GM18870 (cell line): ENCODE data around the gene DUT.
"Not testable (repeated sequence)": the region's sequence is repeated elsewhere in the genome, so short reads cannot be mapped to it uniquely, and the experiment has no call there.

Source experiments
- ATAC-seq: cut with Tn5 transposase; IDR thresholded peaks from one replicate; pipeline ENCODE4 v1.9.1; 2021; ENCODE audit warnings: moderate library complexity; ENCODE audit not compliant: unreplicated experiment

The DUT gene

DNA sequence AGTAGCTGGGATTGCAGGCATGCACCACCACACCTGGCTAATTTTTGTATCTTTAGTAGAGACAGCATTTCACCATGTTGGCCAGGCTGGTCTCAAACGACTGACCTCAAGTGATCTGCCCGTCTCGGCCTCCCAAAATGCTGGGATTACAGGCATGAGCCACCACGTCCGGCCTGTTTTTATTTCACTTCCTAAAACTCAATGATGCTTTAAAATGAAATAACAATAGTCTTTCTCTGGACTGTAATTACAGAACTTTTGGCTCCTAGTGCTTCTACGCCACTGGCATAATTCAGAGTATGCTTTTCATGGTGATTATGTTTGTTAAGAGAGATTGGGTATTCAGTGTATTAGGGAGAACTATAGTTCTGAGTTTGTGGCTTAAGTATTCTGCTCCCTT lies 5.0 kb upstream of the DUT start:
- not testable (repeated sequence) for ATAC-seq

DNA sequence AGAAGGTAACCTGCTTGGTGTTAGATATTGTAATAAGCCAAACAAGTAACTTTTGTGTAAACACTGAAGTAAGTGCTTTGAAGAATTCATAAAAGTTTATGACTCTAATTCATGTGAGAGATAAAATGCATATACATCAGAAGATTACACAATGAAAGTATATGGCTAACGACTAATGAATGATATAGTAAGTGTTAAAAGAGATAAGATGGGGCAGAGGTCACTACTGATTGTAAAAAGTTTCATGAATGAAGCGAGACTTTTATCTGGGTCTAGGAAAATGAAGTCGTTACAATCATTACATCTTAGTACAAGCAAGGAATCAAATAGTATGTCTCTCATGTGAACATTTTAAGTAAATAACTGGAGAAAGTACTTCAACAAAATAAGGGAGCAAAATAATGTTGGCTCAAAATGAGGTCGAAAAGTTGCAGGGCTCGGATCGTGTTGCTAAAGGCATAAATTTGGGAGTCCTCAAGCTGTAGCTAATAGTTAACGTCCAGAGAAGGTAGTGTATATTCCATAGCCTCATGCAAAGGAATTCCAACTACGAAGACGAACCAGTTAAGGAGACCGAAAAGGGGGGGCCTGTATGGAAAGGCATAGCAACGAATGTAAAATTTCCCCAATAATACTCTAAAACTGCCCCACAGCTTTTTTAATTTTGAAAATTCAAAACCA lies 984 bp upstream of the DUT start:
- no peak for ATAC-seq

DNA sequence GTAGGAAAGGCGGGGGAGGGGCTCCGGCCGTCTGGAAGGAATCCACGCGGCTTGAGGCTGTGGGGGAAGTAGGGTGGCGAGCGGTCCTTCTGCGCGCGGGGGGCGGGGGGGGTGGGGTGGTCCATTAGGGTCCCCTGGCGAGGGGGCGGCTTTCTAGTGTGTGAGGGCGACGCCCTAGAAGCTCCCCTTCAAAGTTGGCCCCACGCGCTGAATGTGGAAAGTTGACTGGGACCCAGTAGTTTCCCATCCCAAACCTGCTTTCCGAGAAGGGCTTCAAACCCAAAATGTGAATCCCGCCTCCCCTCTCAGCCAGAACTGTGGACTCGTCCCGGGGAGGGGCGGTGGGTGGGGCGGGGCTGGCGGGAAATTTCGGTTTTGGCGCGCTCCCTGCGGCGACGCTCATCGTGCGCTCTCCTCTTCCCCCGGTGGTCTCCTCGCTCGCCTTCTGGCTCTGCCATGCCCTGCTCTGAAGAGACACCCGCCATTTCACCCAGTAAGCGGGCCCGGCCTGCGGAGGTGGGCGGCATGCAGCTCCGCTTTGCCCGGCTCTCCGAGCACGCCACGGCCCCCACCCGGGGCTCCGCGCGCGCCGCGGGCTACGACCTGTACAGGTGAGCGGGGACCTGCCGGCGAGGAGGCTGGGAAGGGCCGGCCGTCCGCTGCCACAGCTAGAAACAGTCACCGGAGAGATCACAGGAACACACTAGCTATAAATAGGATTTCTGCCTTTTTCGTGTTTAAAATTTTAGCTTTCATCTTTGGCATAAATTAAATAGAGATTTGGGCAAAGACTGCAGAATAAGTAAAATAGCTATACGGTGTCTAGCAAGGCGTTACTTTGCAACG lies 790 bp downstream of the DUT start:
- peak; percentile 22 for ATAC-seq

DNA sequence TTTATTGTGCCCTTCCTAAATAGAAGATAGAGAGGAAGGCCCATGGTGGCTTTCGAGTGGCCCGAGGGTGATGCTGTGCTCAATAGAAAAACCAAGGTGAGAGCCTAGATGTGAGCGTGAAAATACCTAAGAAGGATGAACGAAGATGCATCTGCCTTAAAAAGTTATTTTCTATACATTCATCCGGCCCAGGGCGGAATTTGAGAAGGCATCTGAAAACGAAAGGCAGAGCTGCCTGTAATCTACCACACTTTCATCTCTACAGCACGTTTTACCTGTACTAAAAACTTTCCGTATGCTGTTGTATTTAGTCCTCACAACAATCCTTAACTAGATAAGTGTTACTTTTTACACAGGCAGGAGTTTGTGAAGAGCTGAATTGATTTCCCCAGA lies 1.4 kb downstream of the DUT start:
- ATAC-seq = no peak

DNA sequence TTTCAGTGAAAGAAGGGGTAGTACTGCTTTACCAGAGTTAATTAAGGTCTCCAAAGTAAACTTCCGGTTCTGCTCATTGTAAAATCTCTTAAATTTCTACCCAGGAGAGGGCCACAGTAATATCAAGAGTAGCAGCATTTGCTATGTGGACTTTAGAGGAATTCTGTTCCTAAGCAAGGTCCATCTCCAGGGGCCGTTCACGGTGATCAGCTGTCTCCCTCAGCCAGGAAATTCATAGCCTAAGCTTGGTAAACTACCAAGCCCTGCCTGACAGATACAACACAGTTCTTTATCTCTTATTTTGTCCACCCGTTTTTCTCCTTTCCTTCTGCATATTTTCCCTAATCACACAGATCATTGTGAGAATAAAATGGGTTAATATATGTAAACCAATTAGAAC lies 2.3 kb downstream of the DUT start:
- no peak for ATAC-seq

DNA sequence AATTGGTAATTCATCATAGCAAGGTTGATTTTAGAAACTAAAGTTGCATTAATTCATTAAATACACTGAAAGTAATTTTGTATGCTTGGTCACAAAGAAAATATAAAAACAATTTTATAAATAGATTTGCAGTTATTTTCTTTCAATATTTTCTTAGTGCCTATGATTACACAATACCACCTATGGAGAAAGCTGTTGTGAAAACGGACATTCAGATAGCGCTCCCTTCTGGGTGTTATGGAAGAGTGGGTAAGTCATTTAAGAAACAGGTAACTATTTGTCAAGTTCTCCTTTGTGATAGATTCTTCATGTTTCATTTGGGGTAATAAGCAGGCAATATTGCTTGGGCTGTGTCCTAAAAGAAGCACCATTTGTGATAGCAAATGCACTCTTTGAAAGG lies 3.0 kb downstream of the DUT start:
- ATAC-seq = no peak

DNA sequence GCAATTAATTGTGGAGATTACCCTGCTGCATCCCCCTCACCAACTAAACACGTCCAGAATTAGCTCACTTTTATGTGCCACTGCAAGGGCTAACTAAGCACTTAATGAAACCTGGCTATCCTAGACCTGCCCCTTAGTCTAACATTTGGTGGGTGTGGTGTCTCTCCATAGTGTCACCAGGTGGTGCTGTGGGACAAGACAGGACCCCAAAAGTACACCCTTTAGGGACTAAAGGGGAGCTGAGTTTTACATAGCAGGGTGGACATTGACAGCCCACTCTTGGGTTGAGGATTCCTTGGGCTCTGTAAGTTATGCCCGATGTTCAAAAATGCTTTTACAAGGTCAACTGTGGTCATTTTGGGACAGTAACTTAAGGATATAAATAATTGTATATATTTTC lies 5.7 kb downstream of the DUT start:
- ATAC-seq = no peak

DNA sequence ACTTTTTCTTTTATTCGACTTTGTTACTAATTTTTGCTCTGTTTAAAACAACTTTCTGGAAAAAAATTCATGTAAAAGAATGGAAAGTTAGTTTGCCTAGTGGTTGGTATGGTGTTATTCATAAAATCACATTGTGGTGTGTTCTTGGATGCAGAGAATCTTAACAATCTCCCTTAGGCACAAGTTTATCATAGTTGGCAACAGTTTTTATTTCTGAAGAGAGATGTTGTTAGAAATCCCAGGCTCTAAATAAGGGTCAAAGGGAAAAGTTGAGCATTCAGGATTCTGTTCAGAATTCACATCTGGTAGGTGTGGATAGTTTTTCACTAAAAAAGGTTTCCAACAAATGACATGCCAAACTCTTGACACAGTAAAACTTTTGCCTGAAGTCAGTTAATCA lies 6.4 kb downstream of the DUT start:
- ATAC-seq = no peak

DNA sequence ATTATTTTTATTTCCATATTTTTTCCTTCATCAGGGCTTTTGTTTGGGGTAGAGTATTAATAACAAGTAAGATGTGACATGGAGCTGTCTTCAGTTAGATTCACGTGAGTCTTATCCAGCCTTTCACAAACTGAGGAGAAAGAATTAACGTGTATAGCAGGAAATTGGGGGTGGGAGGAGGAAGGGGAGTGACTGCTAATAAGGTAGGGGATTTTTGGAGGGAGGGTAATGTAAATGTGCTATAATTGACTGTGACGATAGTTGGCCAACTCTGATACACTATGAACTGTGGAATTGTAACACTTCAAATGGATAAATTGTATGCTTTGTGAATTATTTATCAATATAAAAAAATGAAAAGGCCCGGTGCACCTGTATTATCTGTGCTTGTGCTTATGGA lies 8.9 kb downstream of the DUT start:
- ATAC-seq = no peak

DNA sequence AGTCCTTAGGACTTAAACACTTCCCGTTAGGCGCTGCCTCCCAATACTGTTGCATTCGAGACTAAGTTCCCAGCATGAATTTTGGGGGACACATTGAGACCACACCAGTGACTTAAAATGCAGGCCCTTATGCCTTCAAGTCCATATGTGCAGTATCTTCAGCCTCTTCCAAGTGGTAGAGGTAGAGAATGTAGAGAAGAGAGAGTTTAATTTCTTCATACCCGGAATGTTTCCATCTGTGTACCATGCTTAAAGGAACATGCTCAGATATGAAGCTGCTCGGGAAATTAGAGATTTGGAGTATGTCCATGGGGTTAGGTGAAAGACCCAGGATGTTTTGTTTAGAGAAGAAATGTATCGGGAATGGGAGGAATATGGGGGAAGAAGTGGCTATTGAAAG lies 12.6 kb downstream of the DUT start:
- no peak for ATAC-seq

DNA sequence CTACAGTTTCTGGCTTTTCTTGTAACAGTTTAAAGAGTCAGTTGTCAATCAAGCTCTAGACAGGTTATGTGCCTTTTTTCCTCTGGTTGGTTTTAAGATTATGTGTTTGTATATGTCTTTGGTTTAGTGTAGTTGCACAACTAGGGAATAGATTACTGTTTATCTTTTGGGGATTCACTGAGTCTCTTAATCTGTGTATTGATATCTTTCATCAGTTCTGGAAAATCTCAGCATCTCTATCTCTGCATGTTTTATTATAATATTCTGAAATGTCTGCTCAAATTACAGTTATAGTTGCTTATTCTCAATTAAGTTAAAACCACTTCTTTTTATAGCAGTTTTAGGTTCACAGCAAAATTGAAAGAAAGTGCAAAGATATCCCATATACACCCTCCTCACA lies 14.3 kb downstream of the DUT start:
- ATAC-seq = no peak

DNA sequence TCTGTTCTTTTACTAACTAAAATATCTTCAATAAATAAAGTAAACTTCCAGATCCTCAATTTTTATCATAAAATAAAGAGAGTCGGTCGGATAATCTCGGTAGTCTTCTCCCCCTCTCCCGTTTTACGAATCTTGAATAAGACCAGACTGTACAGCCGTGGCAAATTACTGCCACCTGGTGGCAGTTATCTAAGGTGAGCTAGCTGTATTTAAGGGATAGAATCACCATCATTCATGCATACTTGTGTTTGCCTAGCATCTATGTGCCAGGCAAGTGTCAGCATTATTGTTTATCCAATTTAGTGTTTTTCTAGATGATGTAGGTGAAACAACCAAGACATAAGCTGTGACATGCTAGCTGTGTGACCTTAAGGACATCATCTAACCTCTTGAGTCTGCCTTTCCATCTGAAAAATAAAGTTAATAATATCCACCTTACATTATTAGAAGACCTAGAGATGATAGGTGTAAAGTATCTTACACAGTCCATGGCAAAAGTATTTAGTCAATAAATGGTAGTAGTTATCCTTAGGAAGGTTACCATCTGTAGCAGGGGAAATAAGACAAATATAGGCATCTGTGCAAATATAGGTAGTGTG lies 21.3 kb downstream of the DUT start:
- no peak for ATAC-seq

DNA sequence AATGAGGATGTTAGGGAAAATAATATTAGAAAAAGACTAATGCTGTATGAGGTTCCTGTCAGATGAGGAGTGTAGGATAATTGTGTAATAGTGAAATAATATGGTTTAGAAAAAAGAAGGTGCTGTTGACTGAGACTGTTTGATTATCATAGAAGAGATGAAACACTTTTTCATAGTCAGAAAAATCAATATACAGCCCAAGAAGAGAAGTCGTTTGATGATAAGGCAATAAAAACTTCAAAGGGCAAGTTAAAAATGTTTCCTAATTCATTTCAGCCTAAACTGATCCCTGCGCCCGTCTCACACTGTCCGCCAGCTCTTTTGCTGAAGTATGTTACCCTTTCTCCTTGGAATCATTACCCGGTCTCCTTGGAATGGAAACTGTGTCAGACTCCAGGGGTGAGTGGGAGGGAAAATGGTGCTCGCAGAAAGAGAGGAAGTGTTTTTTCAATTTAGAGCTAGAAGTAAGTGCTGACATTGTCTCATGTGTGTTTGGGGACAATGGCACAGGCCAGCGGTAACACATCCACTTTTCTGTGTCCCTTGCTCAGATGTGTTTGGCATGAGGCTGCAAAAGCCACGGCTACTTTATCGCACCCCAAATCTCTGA lies 23.6 kb downstream of the DUT start:
- ATAC-seq = no peak

DNA sequence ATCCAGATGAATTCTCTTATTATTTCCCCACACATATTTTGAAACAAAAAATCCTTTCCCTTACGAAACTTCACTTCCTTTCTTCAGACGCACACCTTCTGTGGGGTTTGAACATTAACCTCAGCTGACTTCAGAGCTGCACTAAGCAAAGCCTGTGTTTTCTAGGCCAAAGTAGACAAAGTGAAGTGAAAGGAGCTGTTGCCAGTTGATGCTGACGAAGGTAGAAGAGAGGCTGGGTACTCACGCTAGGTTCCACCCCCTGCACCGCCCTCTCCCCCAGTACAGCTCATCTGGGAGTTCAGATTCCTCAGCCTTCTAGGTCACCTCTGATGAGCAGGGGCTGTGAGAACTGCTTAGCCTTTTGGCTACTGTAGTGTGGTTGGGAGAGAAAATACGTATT lies 24.1 kb downstream of the DUT start:
- ATAC-seq = peak; percentile 41

DNA sequence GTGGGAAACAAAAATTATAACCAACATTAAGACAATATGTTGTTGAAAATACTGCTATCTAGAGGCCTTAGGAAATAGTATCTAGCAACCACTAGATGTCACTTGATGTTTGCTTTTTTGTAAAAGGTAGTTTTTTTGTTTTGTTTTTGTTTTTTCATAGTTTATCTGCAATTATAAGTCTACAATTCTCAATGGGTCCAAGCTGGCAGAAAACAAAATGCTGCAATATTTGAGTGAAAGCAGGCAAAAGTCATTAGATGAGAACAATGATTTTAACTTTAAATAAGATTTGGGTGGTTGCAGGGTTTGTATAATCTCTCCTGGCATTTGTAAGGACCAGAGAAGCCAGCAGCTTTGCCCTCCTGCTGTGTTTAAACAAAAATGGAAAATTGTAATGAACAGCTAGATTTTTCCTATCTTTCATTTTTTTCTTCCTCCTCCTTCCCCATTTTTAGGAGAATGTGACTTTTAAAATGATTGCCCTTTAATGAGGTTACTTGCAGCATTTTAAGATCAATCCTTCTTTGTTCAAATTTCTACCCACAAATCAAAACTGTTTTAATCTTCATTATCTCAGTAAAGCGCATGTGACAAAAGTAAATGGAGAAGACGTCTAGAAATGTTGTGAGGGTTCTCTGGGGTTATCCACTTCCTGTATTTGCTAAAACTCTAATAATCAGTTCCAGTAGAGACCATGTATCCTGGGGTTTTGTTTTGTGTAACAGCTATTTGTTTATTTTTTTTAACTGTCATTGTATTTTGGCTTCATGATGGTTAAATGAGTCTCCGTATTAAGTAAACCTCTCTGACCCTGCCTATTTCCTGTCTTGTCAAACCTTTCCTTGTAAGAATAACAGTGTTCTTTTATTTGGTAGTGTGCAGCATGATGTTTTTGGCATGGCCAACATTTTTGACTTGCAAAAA lies 27.3 kb downstream of the DUT start:
- peak; percentile 43 for ATAC-seq

DNA sequence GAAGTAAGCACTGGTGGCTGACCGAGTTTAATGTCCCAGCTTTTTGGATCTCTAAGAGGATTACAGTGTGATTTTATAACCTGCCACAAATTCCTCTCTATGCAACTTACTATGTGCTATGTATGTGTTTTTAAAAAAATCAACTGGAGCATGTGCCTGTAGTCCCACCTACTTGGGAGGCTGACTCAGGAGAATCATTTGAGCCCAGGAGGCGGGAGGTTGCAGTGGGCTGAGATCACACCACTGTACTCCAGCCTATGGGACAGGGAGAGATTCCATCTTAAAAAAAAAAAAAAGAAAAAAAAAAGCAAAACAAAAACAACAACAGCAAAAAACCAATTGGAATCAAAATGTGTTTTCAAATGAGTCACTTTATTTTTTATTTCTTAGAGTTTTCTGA lies 29.6 kb downstream of the DUT start:
- ATAC-seq = no peak

DNA sequence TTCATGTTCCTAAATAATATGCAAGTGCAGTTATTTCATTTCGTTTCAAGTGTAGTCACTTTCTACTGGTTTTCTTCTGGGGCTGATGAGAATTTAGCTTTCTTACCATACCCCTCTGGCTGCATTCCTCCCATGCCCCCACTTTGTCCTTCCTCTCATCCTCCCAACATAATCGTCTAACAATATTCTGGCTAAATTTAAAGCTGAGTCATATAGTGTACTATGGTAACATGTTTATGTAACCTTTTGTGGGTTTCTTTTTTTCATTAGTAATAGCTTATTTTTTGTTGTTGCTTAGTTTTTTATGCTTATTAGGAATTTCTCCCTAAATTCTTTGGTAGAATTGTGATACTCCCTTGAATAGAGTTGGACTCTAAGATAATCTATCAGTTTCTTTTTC lies 30.5 kb downstream of the DUT start:
- ATAC-seq = no peak

DNA sequence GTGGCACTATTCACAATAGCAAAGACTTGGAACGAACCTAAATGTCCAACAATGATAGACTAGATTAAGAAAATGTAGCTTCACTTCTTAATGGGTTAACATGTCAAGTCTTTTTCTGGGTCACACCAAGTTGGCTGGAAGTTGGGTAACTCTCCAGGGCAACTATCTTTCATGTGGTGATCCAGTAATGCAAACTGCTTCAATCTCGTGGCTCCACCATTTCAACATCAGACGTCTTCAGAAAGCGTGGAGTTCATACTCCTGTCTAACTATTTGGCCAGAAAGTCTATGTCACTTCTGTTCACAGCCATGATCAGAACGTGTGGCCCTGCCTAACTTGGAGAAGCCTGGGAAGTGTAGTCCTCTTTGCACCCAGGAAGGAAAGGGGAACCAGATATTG lies 32.2 kb downstream of the DUT start:
- no peak for ATAC-seq

DNA sequence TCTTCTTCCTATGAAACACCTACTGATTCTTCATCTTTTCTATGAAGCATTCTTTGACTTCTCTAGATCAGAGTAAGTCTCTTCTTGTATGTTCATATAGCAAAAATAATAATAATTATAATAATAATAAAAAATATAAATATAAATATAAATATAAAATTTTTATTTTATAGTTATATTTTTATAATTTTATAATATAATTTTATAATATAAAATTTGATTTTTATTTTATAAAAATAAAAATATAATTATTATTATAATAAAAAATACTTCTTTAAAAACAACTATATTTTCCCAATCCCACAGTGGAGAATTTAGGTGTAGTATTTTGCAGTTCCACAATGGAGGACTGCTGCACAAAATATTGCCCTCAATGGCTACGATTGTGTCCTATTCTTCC lies 34.3 kb downstream of the DUT start:
- no peak for ATAC-seq

DNA sequence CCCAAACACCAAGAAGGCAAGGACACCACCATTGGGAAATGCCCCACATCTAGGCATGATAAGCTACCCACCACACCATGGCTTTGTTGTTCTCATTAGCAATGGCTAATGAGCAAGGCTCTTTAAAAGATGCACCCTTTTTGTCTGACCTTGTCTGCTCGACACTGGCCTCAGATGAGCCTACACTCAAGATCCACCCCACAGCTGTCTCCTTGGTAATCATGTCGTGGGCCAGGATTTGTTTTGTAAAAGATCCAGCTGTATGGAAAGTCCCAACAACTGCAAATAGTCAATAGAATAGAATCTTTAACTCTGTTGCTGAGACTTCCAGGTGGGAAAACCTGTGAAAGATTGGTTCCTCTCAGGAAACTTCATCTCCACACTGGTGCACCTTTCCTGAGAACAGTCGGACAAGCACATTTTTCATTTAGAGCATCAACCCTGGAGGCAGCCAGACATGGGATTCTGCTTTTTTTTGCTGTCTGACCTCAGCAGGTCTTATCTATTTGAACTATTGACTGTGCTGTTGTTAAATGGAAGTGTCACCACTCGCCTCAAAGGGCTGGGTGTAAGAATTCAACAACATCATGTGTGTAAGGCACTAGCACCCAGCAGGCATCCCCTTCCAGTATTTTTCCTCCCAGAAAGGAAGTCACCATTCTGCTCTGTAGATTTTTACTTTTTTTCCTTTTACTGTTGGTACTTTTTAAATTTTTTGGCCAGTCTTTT lies 35.5 kb downstream of the DUT start:
- ATAC-seq = no peak
